ENCODE measurements around the gene RASGRF1.
A peak's percentile ranks its signal among the peaks of the same experiment; 100 is the strongest.

Gene RASGRF1

GRCh38 chr15:78992416-78993256 lies 97.9 kb downstream of the RASGRF1 start:
- no peak overlapping the region for H3K4me3 ChIP-seq (ENCODE audit: low read depth, low read length)
- no peaks in the 10 kb centered on the region for H3K4me1 ChIP-seq (ENCODE audit: control insufficient read depth, insufficient read depth, low read length)
- peak; percentile 100 for TF ChIP-seq EGR2 (tag by site-specific recombination; IDR thresholded peaks at IDR 0.05; ENCODE audit: low read depth)
- 0 out of 2 replicates have a peak, but pooled peaks have one; percentile 42 for TF ChIP-seq ZNF785 (tag by site-specific recombination; IDR thresholded peaks at IDR 0.05)
- peak; percentile 100 for TF ChIP-seq ZFHX2 (tag by site-specific recombination; conservative IDR thresholded peaks at IDR 0.05)
- 0 out of 2 replicates have a peak, but pooled peaks have one; percentile 22 for TF ChIP-seq ZNF621 (tag by site-specific recombination; IDR thresholded peaks at IDR 0.05)
- no peak for TF ChIP-seq ZNF274 (IDR thresholded peaks at IDR 0.05; ENCODE audit: low read length)
- no peak for TF ChIP-seq ZNF274 (tag by site-specific recombination; IDR thresholded peaks at IDR 0.05; ENCODE audit: borderline replicate concordance)
- no peak for TF ChIP-seq ATF2 (tag by site-specific recombination; IDR thresholded peaks at IDR 0.05; ENCODE audit: low read depth)
- TF ChIP-seq ZNF548 (tag by site-specific recombination; IDR thresholded peaks at IDR 0.05), result 0 out of 2 replicates have a peak, but pooled peaks have one; percentile 14
- no peak for TF ChIP-seq MZF1 (tag by site-specific recombination; IDR thresholded peaks at IDR 0.05; ENCODE audit: borderline replicate concordance)
- TF ChIP-seq ZNF341 (tag by site-specific recombination; IDR thresholded peaks at IDR 0.05; ENCODE audit: low read depth), result no peak
- TF ChIP-seq, protein P1, sequence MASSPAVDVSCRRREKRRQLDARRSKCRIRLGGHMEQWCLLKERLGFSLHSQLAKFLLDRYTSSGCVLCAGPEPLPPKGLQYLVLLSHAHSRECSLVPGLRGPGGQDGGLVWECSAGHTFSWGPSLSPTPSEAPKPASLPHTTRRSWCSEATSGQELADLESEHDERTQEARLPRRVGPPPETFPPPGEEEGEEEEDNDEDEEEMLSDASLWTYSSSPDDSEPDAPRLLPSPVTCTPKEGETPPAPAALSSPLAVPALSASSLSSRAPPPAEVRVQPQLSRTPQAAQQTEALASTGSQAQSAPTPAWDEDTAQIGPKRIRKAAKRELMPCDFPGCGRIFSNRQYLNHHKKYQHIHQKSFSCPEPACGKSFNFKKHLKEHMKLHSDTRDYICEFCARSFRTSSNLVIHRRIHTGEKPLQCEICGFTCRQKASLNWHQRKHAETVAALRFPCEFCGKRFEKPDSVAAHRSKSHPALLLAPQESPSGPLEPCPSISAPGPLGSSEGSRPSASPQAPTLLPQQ (tag by site-specific recombination; IDR thresholded peaks at IDR 0.05), result no peak
- TF ChIP-seq ZSCAN4 (tag by site-specific recombination; IDR thresholded peaks at IDR 0.05), result peak; percentile 82
- no peak for TF ChIP-seq TCF7L2 (IDR thresholded peaks at IDR 0.05; ENCODE audit: borderline replicate concordance, low read depth, low read length)
- TF ChIP-seq ZNF791 (tag by site-specific recombination; IDR thresholded peaks at IDR 0.05), result 0 out of 2 replicates have a peak, but pooled peaks have one; percentile 19
- TF ChIP-seq ZNF175 (tag by site-specific recombination; IDR thresholded peaks at IDR 0.05), result 0 out of 2 replicates have a peak, but pooled peaks have one; percentile 17
- ChIA-PET CTCF (interaction anchor here (1.5 kb wide), 1 partner anchor 13 kb away, joined by 6 read pairs; no protein-coding TSS in a partner anchor), POLR2A (no interaction called here)
- no peaks in the 10 kb centered on the region for H3K9me3 ChIP-seq (ENCODE audit: control insufficient read depth, insufficient read depth, low read depth, low read length)
- H3K27ac ChIP-seq (ENCODE audit: extremely low read depth, low read depth, low read length), result no peak overlapping the region
- H3K36me3 ChIP-seq (ENCODE audit: control insufficient read depth in 2 of 2, insufficient read depth in 1 of 2, low read length in 2 of 2), result no peaks in the 10 kb centered on the region

- Histone ChIP-seq H3K27ac (ENCODE audit: extremely low read depth, low read depth, low read length) (no peak overlapping the region), H3K9me3 (ENCODE audit: control insufficient read depth, insufficient read depth, low read depth, low read length) (no peaks in the 10 kb centered on the region), H3K4me3 (ENCODE audit: low read depth, low read length) (no peak overlapping the region), H3K4me1 (ENCODE audit: control insufficient read depth, insufficient read depth, low read length) (no peaks in the 10 kb centered on the region), H3K36me3 (ENCODE audit: control insufficient read depth in 2 of 2, insufficient read depth in 1 of 2, low read length in 2 of 2) (no peaks in the 10 kb centered on the region)
- CTCF ChIA-PET, result interaction anchor here (1.5 kb wide), 1 partner anchor 12 kb away, joined by 6 read pairs; no protein-coding TSS in a partner anchor
- POLR2A ChIA-PET, result no interaction called here
- TF ChIP-seq, protein P2, sequence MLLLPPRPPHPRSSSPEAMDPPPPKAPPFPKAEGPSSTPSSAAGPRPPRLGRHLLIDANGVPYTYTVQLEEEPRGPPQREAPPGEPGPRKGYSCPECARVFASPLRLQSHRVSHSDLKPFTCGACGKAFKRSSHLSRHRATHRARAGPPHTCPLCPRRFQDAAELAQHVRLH (tag by site-specific recombination; IDR thresholded peaks at IDR 0.05), result no peak
- TF ChIP-seq ZNF791 (tag by site-specific recombination; IDR thresholded peaks at IDR 0.05) (no peak), ZFP41 (tag by site-specific recombination; IDR thresholded peaks at IDR 0.05; ENCODE audit: borderline replicate concordance) (no peak), ZNF211 (tag by site-specific recombination; IDR thresholded peaks at IDR 0.05; ENCODE audit: low read depth) (no peak), ZNF571 (tag by site-specific recombination; IDR thresholded peaks at IDR 0.05) (no peak), ZNF404 (tag by site-specific recombination; IDR thresholded peaks at IDR 0.05) (no peak), ZBTB17 (tag by site-specific recombination; IDR thresholded peaks at IDR 0.05) (no peak), ZNF324 (tag by site-specific recombination; IDR thresholded peaks at IDR 0.05) (no peak), ZNF148 (tag by site-specific recombination; IDR thresholded peaks at IDR 0.05; ENCODE audit: borderline replicate concordance) (no peak)
- TF ChIP-seq, protein P3, sequence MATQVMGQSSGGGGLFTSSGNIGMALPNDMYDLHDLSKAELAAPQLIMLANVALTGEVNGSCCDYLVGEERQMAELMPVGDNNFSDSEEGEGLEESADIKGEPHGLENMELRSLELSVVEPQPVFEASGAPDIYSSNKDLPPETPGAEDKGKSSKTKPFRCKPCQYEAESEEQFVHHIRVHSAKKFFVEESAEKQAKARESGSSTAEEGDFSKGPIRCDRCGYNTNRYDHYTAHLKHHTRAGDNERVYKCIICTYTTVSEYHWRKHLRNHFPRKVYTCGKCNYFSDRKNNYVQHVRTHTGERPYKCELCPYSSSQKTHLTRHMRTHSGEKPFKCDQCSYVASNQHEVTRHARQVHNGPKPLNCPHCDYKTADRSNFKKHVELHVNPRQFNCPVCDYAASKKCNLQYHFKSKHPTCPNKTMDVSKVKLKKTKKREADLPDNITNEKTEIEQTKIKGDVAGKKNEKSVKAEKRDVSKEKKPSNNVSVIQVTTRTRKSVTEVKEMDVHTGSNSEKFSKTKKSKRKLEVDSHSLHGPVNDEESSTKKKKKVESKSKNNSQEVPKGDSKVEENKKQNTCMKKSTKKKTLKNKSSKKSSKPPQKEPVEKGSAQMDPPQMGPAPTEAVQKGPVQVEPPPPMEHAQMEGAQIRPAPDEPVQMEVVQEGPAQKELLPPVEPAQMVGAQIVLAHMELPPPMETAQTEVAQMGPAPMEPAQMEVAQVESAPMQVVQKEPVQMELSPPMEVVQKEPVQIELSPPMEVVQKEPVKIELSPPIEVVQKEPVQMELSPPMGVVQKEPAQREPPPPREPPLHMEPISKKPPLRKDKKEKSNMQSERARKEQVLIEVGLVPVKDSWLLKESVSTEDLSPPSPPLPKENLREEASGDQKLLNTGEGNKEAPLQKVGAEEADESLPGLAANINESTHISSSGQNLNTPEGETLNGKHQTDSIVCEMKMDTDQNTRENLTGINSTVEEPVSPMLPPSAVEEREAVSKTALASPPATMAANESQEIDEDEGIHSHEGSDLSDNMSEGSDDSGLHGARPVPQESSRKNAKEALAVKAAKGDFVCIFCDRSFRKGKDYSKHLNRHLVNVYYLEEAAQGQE (tag by site-specific recombination; IDR thresholded peaks at IDR 0.05), result no peak
Observed at GRCh38 chr15:78991879-78992278, 98.7 kb downstream of the RASGRF1 start.

Data from HEK293 (cell line).